Upper lobe of left lung (tissue), 6 donors: ENCODE results near the gene ARHGAP26. TPM values are rescaled to one million over a fixed set of nuclear protein-coding genes. Genes with fewer than 3 reads are reported as not detected.

ENCODE experiments used
- ATAC-seq, 2 donors: fragments of 200-7000 bp; cut with Tn5 transposase; one replicate each; pipeline ENCODE4 v1.9.1; 2022; ENCODE audit warnings: mild to moderate bottlenecking in 2 of 2, moderate library complexity in 2 of 2; ENCODE audit not compliant: low FRiP score in 2 of 2
- DNase-seq, 2 donors: peaks; one replicate each; pipeline ENCODE4 v3.0.0-alpha.2; 2019 to 2020
- H3K27ac ChIP-seq, 4 donors: fragments of 200-600 bp; sonication (generic); one replicate each; pipeline ENCODE4 v1.5.1; 2016 to 2019
- H3K27me3 ChIP-seq, 4 donors: fragments of 200-600 bp; sonication (generic); one replicate each; pipeline ENCODE4 v1.5.1; 2017 to 2019
- H3K36me3 ChIP-seq, 4 donors: fragments of 200-600 bp; sonication (generic); one replicate each; pipeline ENCODE4 v1.5.1; 2016 to 2019
- H3K4me1 ChIP-seq, 4 donors: fragments of 200-600 bp; sonication (generic); one replicate each; pipeline ENCODE4 v1.5.1; 2018 to 2019
- H3K4me3 ChIP-seq, 4 donors: fragments of 200-600 bp; sonication (generic); one replicate each; pipeline ENCODE4 v1.5.1; 2017 to 2019; ENCODE audit warnings: mild to moderate bottlenecking in 2 of 4, moderate library complexity in 1 of 4
- H3K9me3 ChIP-seq, 4 donors: fragments of 200-600 bp; sonication (generic); one replicate each; pipeline ENCODE4 v1.5.1; 2018 to 2019
- CTCF ChIP-seq, 6 experiments: fragments of 450-650 bp in 4 of 6; fragments of 200-600 bp in 2 of 6; sonication (generic) in 2 of 6; IDR thresholded peaks; one replicate each; pipeline ENCODE4 v1.5.1; 2016 to 2019; ENCODE audit warnings: antibody characterized with exemption in 6 of 6
- EP300 ChIP-seq, 4 donors: sonication (generic); formaldehyde crosslinking; IDR thresholded peaks; one replicate each; pipeline ENCODE4 v1.5.1; 2017; ENCODE audit warnings: antibody characterized with exemption in 4 of 4, control low read depth in 2 of 4
- POLR2A ChIP-seq, 4 donors: fragments of 450-650 bp; IDR thresholded peaks; one replicate each; pipeline ENCODE4 v1.5.1; 2016 to 2017; ENCODE audit warnings: antibody characterized with exemption in 4 of 4, mild to moderate bottlenecking in 2 of 4
- POLR2AphosphoS5 ChIP-seq, 2 donors: sonication (generic); formaldehyde crosslinking; IDR thresholded peaks; one replicate each; pipeline ENCODE4 v1.5.1; 2017; ENCODE audit warnings: antibody characterized with exemption in 2 of 2
- WGBS, 2 donors: methylation state at CpG; one replicate each; pipeline ENCODE4 v1.1.5; 2017 to 2018; 5-methylcytosine and 5-hydroxymethylcytosine counted together
- total RNA-seq, 6 donors: library from RNA; depleted of rRNA in 4 of 6; stranded (reverse); fragments of >200 nt in 4 of 6; gene quantifications; one replicate each; pipeline versions ENCODE4 v1.1.0 to v1.2.1, GENCODE V29; 2016 to 2021
- donor health status: DM: no; HTN: no; CAD: no; lungs with moderate emphysema.
- donor health status: DM: no; HTN: yes; CAD: no; lungs with severe emphysema.

Gene ARHGAP26
- total RNA-seq, 6 donors from 2014 or later: 34.9 to 90.1 (median 38.9) TPM

GRCh38 chr5:142939006-142939405, 168.8 kb downstream of the ARHGAP26 start:
- H3K4me3 ChIP-seq: no peak overlapping the region
- TF ChIP-seq POLR2A (IDR thresholded peaks at IDR 0.05): no peak
- TF ChIP-seq CTCF (IDR thresholded peaks at IDR 0.05): no peak
- no peak for TF ChIP-seq EP300 (IDR thresholded peaks at IDR 0.05)
- no peak for TF ChIP-seq POLR2AphosphoS5 (IDR thresholded peaks at IDR 0.05)
- WGBS, 2 donors: 76 to 85% methylated on average over 3 of the region's 3 CpGs
- DNase-seq: no peak
- H3K27me3 ChIP-seq: no peaks in the 10 kb centered on the region
- H3K9me3 ChIP-seq: no peaks in the 10 kb centered on the region
- H3K27ac ChIP-seq: no peak overlapping the region
- peaks cover 0 to 19% (median 15%) of the 10 kb centered on the region in 4 donors for H3K4me1 ChIP-seq
- H3K36me3 ChIP-seq: no peaks in the 10 kb centered on the region
- no peak for ATAC-seq

- Histone ChIP-seq H3K4me1 (peaks cover 0 to 18% (median 11%) of the 10 kb centered on the region in 4 donors), H3K9me3 (no peaks in the 10 kb centered on the region), H3K4me3 (no peak overlapping the region), H3K36me3 (no peaks in the 10 kb centered on the region), H3K27me3 (no peaks in the 10 kb centered on the region), H3K27ac (no peak overlapping the region)
- TF ChIP-seq POLR2A (IDR thresholded peaks at IDR 0.05) (no peak), EP300 (IDR thresholded peaks at IDR 0.05) (no peak), CTCF (IDR thresholded peaks at IDR 0.05) (no peak), POLR2AphosphoS5 (IDR thresholded peaks at IDR 0.05) (no peak)
- ATAC-seq (no peak), DNase-seq (no peak)
- WGBS, 2 donors: 84 to 89% methylated on average over 4 of the region's 4 CpGs
Measured at GRCh38 chr5:142939884-142940283, 169.7 kb downstream of the ARHGAP26 start.

- 63 to 78% methylated on average over 2 of the region's 2 CpGs for WGBS, 2 donors
- Histone ChIP-seq H3K36me3 (no peaks in the 10 kb centered on the region), H3K27me3 (no peaks in the 10 kb centered on the region), H3K9me3 (no peaks in the 10 kb centered on the region), H3K4me3 (no peak overlapping the region), H3K27ac (no peak overlapping the region), H3K4me1 (peaks cover 0 to 11% (median 2%) of the 10 kb centered on the region in 4 donors)
- no peak for TF ChIP-seq CTCF (IDR thresholded peaks at IDR 0.05)
- TF ChIP-seq EP300 (IDR thresholded peaks at IDR 0.05): no peak
- no peak for TF ChIP-seq POLR2AphosphoS5 (IDR thresholded peaks at IDR 0.05)
- no peak for TF ChIP-seq POLR2A (IDR thresholded peaks at IDR 0.05)
- DNase-seq (no peak), ATAC-seq (no peak)
Measured at GRCh38 chr5:142941245-142941644, 171.1 kb downstream of the ARHGAP26 start.

GRCh38 chr5:142942901-142943300, 172.7 kb downstream of the ARHGAP26 start:
- Histone ChIP-seq H3K4me3 (no peak overlapping the region), H3K4me1 (peaks cover 0 to 11% (median 2%) of the 10 kb centered on the region in 4 donors), H3K36me3 (no peaks in the 10 kb centered on the region), H3K27me3 (no peaks in the 10 kb centered on the region), H3K9me3 (no peaks in the 10 kb centered on the region), H3K27ac (no peak overlapping the region)
- ATAC-seq (no peak), DNase-seq (no peak)
- TF ChIP-seq EP300 (IDR thresholded peaks at IDR 0.05): no peak
- no peak for TF ChIP-seq POLR2A (IDR thresholded peaks at IDR 0.05)
- TF ChIP-seq POLR2AphosphoS5 (IDR thresholded peaks at IDR 0.05): no peak
- no peak for TF ChIP-seq CTCF (IDR thresholded peaks at IDR 0.05)
- WGBS, 2 donors: 87 to 90% methylated on average over 4 of the region's 4 CpGs

GRCh38 chr5:142944140-142944539, 174.0 kb downstream of the ARHGAP26 start:
- no peak overlapping the region for H3K4me3 ChIP-seq
- 62 to 78% methylated on average over 1 of the region's 1 CpG for WGBS, 2 donors
- no peaks in the 10 kb centered on the region for H3K9me3 ChIP-seq
- H3K27ac ChIP-seq: no peak overlapping the region
- no peak for ATAC-seq
- no peak for DNase-seq
- H3K36me3 ChIP-seq: no peaks in the 10 kb centered on the region
- TF ChIP-seq EP300 (IDR thresholded peaks at IDR 0.05): no peak
- no peak for TF ChIP-seq POLR2A (IDR thresholded peaks at IDR 0.05)
- no peak for TF ChIP-seq CTCF (IDR thresholded peaks at IDR 0.05)
- no peak for TF ChIP-seq POLR2AphosphoS5 (IDR thresholded peaks at IDR 0.05)
- H3K4me1 ChIP-seq: peaks cover 0 to 3% (median 0%) of the 10 kb centered on the region in 4 donors
- no peaks in the 10 kb centered on the region for H3K27me3 ChIP-seq
